ENCODE data around the gene TRPC4AP.
"Not testable (repeated sequence)": the region's sequence is repeated elsewhere in the genome, so short reads cannot be mapped to it uniquely, and the experiment has no call there.

Gene TRPC4AP, protein sequence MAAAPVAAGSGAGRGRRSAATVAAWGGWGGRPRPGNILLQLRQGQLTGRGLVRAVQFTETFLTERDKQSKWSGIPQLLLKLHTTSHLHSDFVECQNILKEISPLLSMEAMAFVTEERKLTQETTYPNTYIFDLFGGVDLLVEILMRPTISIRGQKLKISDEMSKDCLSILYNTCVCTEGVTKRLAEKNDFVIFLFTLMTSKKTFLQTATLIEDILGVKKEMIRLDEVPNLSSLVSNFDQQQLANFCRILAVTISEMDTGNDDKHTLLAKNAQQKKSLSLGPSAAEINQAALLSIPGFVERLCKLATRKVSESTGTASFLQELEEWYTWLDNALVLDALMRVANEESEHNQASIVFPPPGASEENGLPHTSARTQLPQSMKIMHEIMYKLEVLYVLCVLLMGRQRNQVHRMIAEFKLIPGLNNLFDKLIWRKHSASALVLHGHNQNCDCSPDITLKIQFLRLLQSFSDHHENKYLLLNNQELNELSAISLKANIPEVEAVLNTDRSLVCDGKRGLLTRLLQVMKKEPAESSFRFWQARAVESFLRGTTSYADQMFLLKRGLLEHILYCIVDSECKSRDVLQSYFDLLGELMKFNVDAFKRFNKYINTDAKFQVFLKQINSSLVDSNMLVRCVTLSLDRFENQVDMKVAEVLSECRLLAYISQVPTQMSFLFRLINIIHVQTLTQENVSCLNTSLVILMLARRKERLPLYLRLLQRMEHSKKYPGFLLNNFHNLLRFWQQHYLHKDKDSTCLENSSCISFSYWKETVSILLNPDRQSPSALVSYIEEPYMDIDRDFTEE

DNA sequence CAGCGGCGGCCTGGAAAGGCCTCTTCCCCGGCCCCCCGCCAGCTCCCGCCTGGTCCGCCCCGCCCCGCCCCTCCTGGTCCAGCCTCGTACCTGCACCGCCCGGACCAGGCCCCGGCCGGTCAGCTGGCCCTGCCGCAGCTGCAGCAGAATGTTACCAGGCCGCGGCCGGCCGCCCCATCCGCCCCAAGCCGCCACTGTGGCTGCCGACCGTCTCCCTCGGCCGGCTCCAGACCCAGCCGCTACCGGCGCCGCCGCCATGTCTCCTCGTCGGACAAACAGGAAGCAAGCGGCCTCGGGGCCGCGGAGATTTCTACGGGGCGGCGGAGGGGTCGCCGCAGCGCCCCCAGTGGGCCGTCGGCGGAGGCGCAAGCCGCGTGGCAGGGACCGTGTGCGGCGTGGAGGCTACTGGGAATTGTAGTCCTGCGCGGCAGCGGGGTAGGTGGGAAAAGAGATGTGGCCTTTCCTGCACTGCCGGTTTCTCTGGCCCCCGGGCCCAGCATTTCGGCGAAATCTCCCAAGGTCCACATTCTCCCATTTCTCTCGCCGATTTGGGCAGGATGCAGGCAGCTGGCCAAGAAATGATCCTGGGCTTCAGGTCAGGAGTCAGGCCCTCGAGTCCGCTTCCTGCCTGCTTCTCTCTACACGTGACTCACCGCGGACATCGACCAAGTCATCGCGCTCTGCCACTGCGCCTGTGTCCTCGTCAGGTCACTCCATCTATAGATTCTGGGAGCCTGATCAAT, at the start of gene TRPC4AP:
TSS of gene TRPC4AP (minus strand) at position 284 of the 743 bp plus-strand sequence. CDS start at position 258, 26 bp downstream.
- DNase-seq (ENCODE audit: low read depth): peak; percentile 82

DNA sequence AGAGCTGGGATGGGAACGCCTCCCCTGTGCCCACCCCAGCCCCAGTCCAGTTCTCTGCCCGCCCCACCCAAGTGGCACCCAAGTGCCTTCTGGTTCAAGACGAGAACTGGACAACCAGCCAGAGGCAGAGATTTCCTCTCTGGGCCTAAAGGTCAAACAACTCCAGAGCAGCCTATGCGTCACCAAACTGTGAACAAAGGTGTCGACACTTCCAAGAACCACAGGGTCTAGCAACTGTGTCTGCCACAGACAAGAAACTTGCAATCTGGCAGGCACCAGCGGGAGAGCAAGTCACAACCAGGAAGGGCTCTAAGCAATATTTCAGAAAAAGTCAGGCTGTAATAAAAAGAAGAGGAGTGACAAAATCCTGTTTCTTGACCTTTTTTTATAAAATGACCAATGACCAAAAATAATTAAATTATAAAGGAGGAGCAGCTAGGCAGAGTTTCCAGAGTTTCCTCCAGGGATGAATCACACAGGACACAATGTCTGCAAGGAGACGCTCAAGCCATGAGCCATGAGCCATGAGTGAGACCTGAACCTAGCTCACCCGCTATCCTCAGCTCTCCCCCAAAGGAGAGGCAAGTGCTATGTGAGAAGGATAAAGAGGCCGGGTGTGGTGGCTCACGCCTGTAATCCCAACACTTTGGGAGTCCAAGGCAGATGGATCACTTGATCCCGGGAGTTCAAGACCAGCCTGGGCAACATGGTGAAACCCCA, 43.4 kb upstream of the TRPC4AP start:
- peak; percentile 75 for DNase-seq (ENCODE audit: low read depth)

DNA sequence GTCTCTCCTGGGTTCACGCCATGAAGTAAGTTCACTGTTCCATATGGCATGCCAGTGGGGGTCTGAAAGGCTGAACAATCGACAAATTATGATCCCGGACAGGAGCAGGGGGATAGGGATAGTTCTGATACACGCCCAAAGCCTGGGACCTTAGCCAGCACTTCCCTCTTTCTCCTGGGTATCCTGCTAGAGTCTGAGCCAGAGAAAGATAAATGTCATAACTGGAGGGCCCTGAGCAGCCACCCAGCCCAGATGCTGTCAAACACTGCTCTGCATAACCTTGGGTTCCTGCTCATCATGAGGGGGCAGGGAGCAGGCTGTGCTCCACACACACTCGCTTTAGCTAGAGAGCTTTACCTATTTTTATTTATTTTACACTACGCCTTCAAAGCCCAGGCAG, 42.3 kb upstream of the TRPC4AP start:
- no peak for DNase-seq (ENCODE audit: low read depth)

DNA sequence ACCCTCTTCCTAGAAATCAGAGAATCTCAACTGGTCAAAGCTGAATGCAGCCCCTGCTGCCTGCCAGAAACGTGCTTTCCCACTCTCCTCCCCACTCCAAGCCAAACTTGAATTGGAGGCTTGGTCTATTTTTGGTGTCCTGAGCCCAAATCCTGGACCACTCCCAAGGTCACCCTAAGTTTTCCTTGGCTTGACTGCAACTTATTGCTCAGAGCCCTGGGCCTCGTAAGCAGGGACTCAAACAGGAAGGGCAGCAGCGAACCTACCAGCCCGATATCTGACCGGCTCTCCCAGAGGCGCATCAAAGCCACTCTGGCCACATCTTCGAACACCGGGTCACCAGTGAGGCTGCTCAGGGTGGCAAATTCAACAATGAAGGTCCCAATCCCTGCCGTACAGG, 41.9 kb upstream of the TRPC4AP start:
- DNase-seq (ENCODE audit: low read depth): no peak

DNA sequence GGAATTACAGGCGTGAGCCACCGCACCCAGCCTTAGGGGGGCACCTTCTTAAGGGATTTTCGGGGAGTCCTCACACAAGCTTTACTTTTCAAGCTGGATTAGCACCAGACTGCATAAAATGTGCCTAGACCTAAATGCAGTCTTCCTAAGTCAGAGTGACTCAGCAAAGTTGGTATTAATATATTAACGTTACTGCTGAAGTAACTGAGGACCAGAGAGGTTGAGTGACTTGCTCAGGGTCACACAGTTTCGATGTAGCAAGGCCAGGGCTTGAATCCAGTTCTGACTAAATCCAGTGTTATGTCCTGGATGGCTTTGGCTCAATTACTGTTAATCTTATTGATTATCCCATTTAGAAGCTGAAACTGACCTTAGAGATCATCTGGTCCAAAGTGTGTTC, 41.1 kb upstream of the TRPC4AP start:
- no peak for DNase-seq (ENCODE audit: low read depth)

DNA sequence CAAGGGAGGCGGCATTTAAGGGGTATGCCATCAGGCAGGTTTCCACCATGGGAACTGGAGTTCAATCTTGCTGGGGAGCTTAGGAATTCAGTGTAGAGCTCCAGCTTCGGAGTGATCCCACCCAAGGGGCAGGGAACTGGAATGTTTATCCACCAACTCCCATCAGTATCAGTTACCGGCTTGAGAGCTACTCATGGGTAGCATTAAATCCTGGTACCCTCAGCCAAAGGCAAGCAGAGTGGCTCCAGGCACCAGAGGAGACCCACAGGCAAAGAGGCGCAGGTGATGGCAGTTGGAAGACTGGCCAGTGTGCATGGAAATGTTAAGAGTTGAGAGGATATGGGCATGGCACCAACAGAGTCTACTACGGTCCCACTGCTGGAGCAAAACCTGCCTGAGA, 40.4 kb upstream of the TRPC4AP start:
- DNase-seq (ENCODE audit: low read depth): no peak

DNA sequence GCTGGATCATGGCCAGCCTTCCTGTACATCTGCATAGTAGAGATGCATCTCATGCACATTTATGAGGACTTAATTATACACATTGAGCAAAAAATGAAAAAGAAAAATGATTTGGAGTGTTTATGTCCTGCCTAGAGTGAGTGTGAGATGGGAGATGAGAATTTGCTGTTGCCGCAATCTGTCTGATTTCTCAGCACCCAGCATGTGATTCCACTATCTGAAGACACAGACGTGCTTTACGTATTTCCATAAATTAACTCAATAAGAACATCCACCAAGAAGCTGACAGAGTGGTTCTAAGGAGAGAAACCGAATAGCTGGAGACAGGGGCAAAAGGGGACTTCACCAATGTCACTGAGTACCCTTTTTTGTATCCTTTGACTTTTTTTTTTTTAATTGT, 39.3 kb upstream of the TRPC4AP start:
- DNase-seq (ENCODE audit: low read depth): no peak

DNA sequence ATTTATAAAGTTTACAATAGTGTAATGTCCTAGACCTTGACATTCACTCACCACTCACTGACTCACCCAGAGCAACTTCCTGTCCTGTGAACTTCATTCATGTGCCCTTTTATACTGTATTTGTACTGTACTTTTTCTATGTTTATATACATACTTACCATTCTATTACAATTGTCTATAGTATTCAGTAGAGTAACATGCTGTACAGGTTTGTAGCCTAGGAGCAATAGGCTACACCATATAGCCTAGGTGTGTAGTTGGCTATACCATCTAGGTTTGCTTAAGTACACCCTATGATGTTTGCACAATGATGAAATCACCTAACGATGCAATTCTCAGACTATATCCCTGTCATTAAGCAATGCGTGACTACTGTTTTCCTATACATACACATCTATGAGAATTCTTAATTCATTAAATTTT, 37.1 kb upstream of the TRPC4AP start:
- peak; percentile 43 for DNase-seq (ENCODE audit: low read depth)

DNA sequence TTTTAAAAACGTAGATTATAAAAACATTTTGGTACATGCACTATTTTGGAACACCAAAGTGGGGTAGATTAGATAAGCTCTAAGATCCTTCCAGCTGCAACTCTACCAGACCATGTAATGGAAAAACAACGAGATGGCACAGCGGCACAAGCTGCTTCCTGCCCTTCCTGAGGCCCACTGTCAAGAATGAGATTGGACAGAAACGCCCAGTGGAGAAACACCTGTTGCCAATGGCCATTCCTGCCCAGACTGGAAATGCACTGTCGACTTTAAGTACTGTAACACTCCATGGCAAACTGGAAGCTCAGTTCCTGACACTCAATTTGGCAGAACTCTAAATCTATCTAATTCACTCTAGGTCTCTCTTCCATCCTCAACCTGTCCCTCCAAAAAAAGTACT, 33.1 kb upstream of the TRPC4AP start:
- no peak for DNase-seq (ENCODE audit: low read depth)

DNA sequence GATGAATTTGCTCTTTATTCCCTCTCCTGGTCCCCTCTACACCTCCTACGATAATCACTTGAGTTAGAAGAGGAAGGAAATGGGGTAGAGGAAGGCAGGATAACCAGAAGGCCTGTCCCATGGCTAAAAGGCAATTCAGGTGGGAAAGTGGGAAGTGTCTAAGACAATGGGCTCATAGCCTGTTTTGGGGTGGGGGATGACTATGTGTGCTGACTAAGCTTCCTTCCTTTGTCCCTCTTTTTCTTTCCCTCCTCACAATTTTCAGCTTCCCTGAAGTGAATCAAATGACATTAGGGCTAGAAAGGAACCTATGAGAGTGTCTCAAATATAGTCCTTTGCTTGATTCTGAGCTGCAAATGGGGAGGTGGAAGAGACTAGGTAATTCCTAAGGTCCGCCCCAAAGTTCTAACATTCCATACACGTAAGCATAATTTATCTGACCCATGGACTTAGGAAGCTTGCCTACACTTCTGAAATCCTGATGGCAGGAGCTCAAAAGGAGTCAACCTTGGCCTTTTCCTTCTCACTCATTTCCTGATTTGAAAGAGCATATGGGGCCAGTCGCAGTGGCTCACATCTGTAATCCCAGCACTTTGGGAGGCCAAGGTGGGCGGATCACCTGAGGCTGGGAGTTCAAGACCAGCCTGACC, 30.3 kb upstream of the TRPC4AP start:
- no peak for DNase-seq (ENCODE audit: low read depth)

DNA sequence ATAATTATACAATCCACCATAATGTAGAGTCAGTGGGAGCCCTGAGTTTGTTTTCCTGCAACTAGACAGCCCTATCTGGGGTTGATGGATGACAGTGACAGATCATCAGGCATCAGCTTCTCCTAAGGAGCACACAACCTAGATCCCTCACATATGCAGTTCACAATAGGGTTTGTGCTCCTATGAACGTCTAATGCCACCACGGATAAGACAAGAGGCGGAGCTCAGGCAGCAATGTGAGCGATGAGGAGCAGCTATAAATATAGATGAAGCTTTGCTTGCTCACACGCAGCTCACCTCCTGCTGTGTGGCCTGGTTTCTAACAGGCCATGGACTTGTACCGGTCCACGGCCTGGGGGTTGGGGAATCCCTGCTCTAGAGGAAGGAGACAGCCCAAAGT, 28.6 kb upstream of the TRPC4AP start:
- no peak for DNase-seq (ENCODE audit: low read depth)

DNA sequence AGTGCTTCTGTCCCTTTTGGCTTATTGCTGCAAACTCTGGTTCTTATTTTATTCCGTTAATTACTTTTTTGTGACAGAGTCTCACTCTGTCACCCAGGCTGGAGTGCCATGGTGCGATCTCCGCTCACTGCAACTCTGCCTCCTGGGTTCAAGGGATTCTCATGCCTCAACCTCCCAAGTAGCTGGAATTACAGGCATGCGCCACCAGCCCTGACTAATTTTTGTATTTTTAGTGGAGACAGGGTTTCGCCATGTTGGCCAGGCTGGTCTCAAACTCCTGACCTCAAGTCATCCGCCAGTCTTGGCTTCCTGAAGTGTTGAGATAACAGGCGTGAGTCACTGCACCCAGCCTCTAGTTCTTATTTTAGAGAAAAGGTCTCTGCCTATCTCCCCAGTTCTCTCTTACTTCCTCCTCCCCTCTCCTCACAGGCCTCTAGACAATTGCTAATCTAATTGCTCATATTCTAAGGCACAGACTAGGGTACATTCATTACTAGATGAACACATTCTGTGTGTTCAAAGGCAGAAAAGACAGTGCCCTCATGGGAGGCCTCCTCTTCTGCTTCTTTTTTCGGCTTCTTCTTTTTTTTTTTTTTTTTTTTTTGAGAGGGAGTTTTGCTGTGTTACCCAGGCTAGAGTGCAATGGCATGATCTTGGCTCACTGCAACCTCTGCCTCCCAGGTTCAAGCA, 27.6 kb upstream of the TRPC4AP start:
- DNase-seq (ENCODE audit: low read depth): peak; percentile 93

DNA sequence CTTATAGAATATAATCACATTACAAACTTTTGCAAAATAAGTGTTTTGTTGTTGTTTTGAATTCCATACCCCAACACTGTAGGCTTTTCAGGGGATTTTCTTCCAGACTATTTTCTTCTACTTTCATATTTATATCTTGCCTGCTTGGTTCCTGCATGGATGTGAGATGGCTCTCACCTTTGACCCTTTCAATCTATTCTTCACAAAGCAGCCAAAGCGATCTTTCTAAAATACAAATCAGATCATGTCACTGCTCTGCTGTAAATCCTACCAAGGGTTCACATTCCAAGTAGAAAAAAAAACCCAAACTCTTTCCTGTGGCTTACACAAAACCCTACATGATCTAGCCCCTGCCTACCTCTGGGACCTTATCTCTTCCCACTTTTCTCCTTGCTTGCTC, 25.0 kb upstream of the TRPC4AP start:
- DNase-seq (ENCODE audit: low read depth): no peak

DNA sequence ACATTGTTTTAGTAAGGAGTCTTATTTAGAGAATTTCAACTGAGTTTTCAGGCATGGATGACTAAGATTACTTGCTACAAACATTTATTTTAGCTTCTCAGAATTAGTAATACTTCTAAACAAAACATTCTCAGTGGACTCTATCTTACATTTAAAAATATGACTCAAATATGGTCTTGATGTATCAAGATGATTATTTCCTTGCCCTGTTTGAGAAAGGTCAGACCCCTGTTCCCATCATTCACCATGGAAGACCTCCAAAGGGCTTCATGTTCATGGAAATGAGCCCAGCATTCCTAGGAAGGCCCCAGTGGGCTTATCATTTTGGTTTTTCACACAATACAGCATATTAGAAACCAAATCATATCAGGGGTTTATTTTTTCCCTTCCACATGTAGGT, 24.6 kb upstream of the TRPC4AP start:
- DNase-seq (ENCODE audit: low read depth): peak; percentile 21

DNA sequence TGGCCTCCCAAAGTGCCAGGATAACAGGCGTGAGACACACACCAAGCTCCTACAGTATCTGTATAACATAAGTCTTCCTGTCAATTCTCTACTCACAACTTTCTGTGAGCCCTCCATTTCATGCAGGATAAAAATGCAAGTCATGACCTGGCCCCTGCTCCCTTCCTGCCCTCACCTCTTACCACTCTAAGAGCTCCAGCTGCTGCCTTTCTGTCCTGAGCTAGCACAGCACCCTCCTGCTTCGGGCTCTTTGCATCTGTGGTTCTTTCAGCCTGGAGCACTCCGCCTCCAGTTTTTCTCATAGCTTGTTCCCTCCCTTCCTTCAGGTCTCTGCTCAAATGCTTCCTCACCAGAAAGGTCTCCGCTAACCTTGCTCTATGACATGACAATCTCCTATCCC, 23.7 kb upstream of the TRPC4AP start:
- DNase-seq (ENCODE audit: low read depth): no peak

DNA sequence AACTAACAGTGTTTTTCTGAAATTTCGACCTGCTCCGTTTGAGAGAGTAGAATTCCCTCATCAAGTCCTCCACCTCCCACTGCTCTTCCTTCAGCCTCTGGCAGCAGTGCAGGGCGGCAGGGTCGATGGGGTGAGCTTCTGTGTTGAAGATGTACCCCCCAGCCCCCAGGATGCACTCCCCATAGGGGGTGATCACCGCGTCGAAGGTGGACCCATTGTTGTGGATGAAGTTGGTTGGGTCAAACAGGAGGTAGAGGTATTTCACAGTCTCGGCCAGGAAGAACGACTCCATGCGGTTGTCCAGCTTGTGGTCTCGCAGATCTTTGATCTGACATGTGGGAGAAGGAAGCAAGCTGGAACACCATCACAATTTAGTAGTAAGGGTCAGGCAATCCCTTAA, 23.0 kb upstream of the TRPC4AP start:
- DNase-seq (ENCODE audit: low read depth): no peak

DNA sequence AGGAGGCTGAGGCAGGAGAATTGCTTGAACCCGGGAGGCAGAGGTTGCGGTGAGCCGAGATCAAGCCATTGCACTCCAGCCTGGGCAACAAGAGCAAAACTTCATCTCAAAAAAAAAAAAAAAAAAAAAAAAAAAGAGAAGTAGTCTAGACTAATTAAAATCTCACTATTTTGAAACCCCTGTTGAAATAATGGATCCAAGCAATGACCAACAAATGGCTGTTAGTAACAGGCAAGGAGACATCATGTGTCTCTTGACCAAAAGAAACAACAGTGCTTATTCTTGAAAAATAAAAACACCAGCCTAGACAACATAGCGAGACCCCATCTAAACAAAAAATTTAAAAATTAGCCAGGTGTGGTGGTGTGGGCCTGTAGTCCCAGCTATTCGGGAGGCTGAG, 19.7 kb upstream of the TRPC4AP start:
- not testable (repeated sequence) for DNase-seq (ENCODE audit: low read depth)

DNA sequence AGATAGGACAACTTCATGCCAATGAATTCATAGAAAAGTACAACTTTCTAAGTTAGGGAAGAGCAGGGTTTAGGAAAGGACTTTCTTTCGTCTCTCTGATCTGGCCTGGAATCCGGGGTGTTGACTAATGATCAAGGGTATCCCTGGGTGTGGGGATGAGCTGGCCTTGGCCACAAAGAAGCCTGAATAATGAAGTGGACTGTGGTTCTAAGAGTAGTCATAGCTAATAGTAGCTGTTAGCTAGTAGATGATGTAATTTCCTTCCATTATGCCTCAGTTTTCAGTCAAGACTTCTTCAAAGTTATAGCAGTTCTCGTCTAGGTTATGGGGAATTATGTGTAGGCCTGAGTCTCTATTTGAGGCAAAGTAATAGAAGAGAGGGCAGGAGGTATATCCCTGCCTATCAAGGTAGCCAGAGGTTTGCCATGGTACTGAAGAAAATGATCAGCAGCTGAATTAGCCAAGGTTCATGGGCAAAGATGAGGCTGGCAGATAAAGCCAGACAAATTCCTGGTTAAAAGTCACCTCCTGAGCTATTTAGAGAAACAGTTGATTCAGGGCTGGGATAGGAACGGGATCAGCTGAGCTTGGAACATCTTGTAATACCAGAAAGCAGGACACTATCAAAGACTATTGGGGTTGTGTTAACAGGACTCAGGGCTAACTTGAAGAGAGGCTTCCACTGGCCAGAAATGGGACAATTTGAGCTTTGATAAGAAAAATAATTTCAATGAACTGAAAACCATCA, 18.7 kb upstream of the TRPC4AP start:
- peak; percentile 86 for DNase-seq (ENCODE audit: low read depth)

DNA sequence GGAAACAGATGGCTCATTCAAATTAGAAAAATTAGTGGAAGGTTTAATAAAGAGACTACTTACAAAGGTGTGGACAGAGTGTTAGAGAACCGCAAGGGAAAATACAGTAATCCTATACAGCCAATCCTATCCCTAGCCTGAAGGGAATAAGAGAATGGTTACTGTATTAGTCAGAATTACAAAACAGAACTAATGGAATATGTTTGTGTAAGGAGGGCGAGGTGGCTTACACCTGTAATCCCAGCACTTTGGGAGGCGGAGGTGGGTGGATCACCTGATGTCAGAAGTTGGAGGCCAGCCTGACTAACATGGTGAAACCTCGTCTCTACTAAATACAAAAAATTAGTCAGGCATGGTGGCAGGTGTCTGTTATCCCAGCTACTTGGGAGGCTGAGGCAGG, 16.3 kb upstream of the TRPC4AP start:
- DNase-seq (ENCODE audit: low read depth): no peak

DNA sequence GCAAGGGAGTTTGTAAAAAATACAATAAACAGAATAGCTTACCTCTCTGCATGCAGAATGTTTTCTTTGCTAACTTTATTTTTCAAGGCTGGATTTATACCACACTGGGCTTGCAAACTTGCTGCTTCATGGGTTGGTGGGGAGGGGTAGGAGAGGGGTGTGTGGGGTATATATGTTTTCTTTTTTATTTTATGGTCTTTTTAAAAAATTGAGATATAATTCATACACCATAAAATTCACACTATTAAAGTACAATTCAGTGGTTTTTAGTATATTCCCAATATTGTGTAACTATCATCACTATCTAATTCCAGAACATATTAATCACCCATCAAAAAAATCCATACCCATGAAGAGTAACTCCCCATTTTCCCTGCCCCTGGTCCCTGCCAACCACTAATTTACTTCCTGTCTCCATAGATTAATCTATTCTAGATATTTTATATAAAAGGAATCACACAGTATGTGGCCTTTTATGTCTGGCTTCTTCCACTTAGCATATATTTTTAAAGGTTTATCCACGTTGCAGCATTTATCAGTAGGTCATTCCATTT, 14.3 kb upstream of the TRPC4AP start:
- DNase-seq (ENCODE audit: low read depth): no peak

Measured in amniotic epithelial cell (primary cell).